Caki2 (cell line): ENCODE measurements around the gene NRCAM. TPM values are rescaled to one million over a fixed set of nuclear protein-coding genes. Genes with fewer than 3 reads are reported as not detected.
A peak's percentile ranks its signal among the peaks of the same experiment; 100 is the strongest.

Source experiments
- DNase-seq: peaks from one replicate; pipeline ENCODE4 v3.0.0-alpha.2; 2015; ENCODE audit warnings: low read depth
- in situ Hi-C: cut with HindIII; loops from 2 replicates; pipeline ENCODE4 v1.10.0; 2016; ENCODE audit warnings: low sequenced_read_pairs, low pct_unique_long_range_greater_than_20kb, mixed read lengths
- total RNA-seq: library from RNA; depleted of rRNA; stranded (reverse); fragments of >200 nt; shearing (Covaris generic); gene quantifications from 2 replicates; pipeline ENCODE4 v1.2.3, GENCODE V29; 2014; ENCODE audit warnings: low replicate concordance; rRNA removed

Gene NRCAM
- total RNA-seq, 1 experiment from 2014 or later: 41.9 TPM

DNA sequence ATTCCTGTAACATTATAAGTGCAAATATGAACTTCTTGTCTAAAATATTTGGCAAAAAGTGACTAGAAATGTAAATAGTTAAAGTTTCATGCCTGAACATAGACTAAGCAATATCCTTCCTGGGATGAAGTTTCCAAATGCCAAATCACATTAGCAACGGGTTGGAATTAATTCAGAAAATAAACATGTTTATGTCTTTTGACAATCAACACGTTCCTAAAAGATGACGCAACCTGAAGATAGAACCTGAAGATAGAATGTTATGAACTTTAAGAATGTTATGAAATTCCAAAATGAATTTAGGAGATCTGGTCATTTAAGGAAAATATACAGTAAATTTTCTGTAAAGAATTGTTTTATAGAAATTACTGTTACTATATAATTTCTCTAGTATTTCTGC is 335.3 kb downstream of the NRCAM start:
- no peak for DNase-seq
- in situ Hi-C loops: no loop called here

DNA sequence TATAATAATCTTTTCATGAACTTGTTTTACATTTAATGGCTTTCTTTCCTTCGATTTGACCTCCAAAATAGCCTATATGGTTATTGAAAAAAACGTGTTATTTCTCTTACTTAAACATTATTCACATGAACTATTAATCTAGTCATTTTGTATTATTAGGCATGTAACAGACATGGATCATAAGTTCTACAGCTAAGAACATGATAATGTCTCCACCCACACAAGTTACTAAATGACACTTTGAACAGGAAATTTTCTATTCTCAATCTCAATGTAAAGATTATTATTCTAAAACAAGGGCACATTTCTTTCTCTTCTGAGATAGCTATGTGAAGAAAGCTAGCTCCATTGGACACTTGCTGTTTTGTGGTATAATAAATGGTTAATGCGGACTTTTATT is 336.0 kb downstream of the NRCAM start:
- in situ Hi-C loops: no loop called here
- no peak for DNase-seq

DNA sequence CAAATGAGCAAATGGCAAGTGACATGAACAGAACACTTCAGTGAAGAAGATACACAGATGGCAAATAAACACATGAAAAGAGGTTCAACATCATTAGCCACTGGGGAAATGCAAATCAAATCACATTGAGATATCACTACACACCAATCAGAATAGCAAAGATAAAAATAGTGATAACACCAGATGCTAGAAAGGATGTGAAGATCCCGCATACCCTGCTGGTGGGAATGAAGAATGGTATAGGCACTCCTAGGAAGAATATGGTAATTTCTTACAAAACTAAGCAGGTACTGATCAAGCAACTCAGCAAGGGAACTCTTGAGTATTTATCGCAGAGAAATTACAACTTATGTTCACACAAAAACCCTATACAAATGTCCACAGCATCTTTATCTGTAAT is 337.3 kb downstream of the NRCAM start:
- in situ Hi-C loops: no loop called here
- no peak for DNase-seq

DNA sequence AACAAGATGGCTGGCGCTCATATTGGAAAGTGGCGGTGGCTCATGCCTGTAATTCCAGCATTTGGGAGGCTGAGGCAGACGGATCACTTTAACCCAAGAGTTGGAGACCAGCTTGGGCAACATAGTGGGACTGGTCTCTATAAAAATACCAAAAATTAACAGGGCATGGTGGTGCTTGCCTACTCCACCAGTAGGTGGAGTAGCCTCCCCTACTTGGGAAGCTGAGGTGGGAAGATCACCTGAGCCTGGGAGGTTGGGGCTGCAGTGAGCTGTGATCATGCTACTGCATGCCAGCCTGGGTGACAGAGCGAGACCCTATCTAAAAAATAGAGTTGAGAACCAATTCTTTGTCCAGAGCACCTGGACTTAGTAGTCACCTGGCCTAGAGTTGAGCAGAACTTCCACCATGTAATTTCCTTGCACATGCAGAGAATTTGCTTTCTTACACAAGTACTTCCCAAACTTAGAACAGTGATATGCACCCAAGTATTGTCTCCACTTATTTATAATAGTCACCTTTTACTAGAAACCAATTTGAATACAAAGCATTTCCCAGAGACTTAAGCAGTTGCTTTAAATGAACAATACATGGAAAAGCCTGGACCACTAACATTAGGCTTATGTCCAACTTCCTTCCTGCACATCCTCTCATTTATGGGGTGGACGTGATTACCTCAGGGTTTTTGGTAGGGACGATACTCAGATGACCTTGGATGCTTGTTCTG is 342.0 kb downstream of the NRCAM start:
- no peak for DNase-seq
- in situ Hi-C loops: no loop called here

DNA sequence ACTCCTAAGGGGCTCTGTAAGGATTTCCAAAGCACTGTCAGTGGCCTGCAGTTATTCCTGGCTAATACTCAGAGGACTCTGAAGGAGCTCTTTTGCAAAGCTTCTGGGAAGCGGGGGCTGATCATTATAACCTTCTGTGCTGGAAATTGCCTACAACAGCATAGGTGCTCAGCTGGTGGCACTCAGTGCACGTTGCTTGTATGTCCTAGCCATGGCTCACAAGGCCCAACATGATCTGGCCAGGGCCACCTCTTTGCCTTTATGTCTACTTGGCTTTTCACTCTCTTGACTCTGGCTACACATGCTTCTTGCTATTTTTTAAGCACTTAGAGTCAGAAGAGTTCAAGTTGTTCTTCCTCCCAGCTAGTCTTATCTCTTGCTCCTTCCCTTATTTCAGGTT is 343.6 kb downstream of the NRCAM start:
- DNase-seq: no peak

DNA sequence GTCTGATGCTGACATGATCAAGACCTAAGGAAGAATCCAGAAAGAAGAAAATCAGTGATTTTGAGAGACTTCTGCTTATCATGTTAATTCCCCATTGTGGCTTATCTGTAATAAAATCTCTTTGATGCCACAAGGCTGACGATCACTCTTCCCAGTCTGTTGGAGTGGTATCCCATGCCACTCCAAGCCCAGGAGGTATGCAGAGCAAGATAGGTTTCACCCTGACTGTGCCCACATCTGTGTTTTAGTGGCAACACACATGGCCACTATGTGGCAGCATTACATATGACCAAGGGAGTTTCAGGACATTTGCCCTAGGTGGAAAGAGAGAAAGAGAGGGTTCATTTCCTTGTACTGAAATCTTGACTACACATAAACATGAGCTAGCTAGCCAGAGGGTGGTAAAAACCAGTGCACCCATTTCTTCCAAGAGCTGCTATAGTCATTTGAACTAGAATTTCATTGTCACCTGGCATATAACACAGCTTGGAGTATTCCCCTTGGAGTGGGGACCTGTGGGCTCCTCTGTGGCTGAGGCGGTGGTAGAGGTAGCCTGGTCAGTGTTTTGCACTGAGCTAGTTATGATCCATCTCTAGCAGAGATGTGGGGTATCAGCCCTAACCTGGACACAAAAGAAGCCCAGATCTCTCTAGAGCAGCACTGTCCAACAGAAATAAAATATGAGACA is 346.9 kb downstream of the NRCAM start:
- in situ Hi-C loops: no loop called here
- DNase-seq: no peak

More for the DNA sequence above, 343.6 kb downstream of the NRCAM start:
- in situ Hi-C loops: no loop called here

DNA sequence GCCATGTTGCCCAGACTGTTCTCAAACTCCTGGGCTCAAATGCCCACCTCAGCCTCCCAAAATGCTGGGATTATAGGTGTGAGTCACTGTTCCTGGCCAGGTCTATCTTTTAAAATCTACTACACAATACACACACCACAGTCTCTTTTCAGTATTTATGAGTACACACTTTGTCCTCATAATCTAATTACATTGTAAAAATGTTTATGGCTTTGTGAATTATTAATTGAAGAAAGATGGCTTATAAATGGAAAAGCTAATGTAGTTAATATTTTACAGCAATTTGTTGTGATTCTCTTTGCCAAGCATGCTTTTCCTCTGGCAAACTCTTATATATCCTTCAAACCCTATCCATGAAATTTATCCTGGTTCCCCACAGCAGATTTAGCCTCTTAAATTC is 348.1 kb downstream of the NRCAM start:
- DNase-seq: no peak
- in situ Hi-C loops: no loop called here

DNA sequence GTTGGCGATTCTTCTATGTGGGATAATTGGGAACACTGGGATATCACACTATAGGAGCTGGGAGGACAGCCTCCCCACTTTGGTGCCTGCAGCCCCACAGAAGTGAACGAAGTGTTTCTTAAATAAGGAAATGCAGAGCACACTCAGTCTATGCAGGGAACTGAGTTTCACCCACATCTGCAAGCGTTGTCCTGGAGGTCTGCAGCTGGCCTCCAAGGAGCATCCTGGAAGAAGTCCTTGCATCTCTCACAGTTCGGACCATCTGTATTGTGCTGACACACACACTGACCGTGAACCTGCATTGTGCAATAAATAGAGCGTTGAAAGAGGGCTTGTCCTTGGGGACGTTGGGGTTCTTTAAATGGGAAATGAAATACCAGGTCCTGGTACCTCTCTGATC is 351.9 kb downstream of the NRCAM start:
- DNase-seq: no peak
- in situ Hi-C loops: no loop called here

DNA sequence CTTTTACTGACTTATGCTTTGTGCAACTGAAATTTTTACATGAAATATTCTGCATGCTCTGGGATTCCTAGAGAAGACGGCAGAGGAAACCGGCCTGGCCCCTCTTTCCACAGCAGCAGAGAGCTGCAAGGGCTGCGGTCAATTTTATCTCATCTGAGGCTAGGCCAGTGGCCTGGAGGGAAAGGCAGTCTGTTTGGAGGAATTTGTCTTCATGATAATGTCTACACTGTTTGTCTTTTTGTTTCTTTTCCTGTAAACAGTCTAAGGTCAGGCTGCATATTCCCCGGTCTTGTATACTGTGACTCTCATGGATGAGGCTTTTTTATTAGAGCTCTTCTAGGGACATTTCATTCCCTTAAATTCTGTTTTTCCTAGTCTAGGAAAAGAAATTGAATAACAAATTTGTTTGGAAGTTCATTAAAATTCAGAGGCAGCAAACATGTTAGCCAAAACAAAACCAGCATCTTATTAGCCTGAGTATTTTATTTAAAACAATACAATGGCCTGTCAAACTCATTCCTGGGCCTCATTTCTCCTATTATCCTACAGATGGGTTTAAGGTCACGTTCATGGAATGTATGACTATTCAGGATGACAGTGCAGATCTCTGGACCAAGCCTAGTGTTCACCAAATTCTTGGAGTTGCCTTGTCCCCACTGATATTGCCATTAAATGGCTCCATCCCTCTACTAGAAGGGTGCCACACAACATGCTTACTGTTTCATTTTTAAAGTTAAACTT is 352.5 kb downstream of the NRCAM start:
- in situ Hi-C loops: no loop called here
- peak; percentile 29 for DNase-seq

DNA sequence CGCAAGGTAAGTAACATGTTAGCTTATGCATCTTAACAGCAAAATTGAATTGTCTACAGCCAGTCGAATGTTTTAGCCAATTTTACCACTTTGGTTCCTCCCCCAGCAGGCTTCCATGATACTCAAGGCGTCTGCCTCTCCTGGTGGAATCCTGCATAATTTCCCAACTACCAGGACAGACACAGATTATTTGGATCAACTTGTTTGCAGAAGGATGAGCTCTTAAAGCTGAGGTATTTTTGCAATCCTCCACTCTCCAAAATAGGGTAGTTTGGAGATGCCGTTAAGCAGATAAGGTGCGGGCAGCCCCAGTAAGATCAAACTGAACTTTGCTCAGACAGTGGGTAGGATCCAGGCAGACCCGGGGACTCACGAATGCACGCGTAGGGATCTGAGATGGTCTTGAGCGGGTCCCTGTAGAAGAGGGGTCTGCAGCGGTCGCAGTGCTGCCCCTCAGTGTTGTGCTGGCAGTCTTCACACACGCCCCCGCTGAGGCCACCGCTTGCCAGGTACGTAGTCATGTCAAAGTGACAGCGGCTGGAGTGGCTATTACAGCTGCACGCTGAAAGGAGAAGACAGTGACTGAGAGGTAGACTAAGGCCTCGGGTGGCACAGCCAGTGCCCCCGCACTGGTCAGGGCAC is 353.4 kb downstream of the NRCAM start:
- in situ Hi-C loops: no loop called here
- DNase-seq: no peak

DNA sequence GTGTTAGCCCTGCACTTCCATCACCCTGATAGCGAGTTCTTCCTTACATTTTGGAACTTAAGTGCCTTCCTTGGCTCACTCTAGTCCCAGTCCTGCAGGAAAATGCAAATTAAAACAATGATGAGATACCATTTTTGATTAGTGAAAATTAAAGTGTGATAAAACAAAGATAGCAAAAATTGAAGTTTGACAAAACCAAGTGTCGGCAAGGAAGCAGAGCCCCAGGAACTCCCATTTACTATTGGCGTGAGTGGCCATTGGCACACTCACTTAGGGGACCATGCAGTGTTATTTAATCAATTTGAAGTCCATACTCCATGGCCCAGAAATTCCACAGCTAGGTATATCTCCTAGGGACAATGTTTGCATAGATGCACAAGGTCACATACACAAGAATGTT is 354.5 kb downstream of the NRCAM start:
- in situ Hi-C loops: no loop called here
- no peak for DNase-seq

DNA sequence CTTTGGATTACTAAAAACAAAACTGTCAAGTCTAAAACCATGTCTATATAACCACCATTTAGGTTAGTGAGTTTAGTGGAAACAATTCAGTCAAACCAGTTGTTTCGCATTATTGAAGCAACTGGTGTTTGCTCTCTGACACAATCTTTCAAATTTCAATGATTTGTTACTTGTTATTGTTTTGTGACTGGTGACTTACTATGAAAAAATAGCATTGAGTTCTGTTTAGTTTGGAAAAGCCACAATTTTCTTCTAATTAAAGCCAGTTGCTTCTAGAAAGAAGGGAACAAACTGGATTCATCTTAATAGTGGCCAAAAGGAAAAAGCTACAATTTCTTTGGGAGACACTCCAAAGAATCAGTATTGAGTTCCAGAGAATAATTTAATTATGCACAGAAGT is 356.5 kb downstream of the NRCAM start:
- in situ Hi-C loops: no loop called here
- no peak for DNase-seq

DNA sequence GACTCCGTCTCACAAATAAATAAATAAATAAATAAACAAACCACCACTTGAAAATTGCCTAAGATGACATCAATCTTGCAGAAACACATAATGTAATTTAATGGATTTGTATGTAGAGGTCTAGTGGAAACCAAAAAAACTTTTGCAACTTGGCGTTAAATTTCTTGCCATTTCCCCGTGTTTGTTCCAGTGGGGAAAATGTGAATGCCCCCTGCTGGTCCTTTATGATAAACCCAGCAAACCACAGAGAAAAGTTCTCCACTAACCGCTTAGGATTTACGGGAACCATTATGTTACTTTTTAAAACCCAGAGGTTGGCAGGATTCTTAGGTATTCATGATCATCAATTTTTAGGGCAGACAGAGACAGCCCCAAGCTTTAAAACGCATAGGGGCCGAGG is 358.5 kb downstream of the NRCAM start:
- DNase-seq: no peak
- in situ Hi-C loops: no loop called here

Other genes with a start within 250 kb of the NRCAM start
- 5.2 and 7.6 TPM in 2 replicates for gene PNPLA8, start 69.7 kb upstream of the NRCAM start, total RNA-seq
- gene THAP5, start 113.3 kb upstream of the NRCAM start, total RNA-seq: 12.6 and 15.2 TPM in 2 replicates
- gene DNAJB9, start 113.4 kb upstream of the NRCAM start, total RNA-seq: 7.1 and 12.7 TPM in 2 replicates